Measurements from ENCODE around the gene COX6A1.

COX6A1 gene

GRCh38 chr12:120425797-120426196 lies 12.1 kb upstream of the COX6A1 start:
- Histone ChIP-seq H3K9me2 (replicated peaks; ENCODE audit: insufficient read depth, low read length) (no peaks in the 10 kb centered on the region), H4K20me1 (ENCODE audit: low read depth, low read length) (no peaks in the 10 kb centered on the region), H3K9ac (ENCODE audit: low read length) (no peak overlapping the region), H3K36me3 (ENCODE audit: low read length) (no peaks in the 10 kb centered on the region), H3K4me3 (ENCODE audit: insufficient read depth, low read length, poor library complexity, severe bottlenecking) (no peak overlapping the region), H3F3A (ENCODE audit: insufficient read depth) (no peaks in the 10 kb centered on the region; the same call in 1 of the 2 replicates), H3K4me2 (ENCODE audit: low read depth, low read length, poor library complexity, severe bottlenecking) (no peak overlapping the region), H3K27me3 (ENCODE audit: low read length) (no peaks in the 10 kb centered on the region), H3K9me3 (ENCODE audit: insufficient read depth, low read length) (no peaks in the 10 kb centered on the region), H3K27ac (ENCODE audit: low read depth, low read length) (no peak overlapping the region), H3K79me2 (ENCODE audit: insufficient read depth, low read length) (no peaks in the 10 kb centered on the region), H2AFZ (ENCODE audit: low read depth, low read length, severe bottlenecking) (no peak overlapping the region)
- no peak for TF ChIP-seq EZH2phosphoT487 (conservative IDR thresholded peaks at IDR 0.05; ENCODE audit: low read length)
- TF ChIP-seq CTCF (IDR thresholded peaks at IDR 0.05; ENCODE audit: insufficient read depth, low read length, poor library complexity, severe bottlenecking): no peak

- Histone ChIP-seq H3F3A (ENCODE audit: insufficient read depth) (no peaks in the 10 kb centered on the region; the same call in 1 of the 2 replicates), H4K20me1 (ENCODE audit: low read depth, low read length) (no peaks in the 10 kb centered on the region), H3K4me3 (ENCODE audit: insufficient read depth, low read length, poor library complexity, severe bottlenecking) (no peak overlapping the region), H3K27ac (ENCODE audit: low read depth, low read length) (no peak overlapping the region), H3K9me2 (replicated peaks; ENCODE audit: insufficient read depth, low read length) (no peaks in the 10 kb centered on the region), H3K9ac (ENCODE audit: low read length) (no peak overlapping the region), H3K79me2 (ENCODE audit: insufficient read depth, low read length) (no peaks in the 10 kb centered on the region), H2AFZ (ENCODE audit: low read depth, low read length, severe bottlenecking) (no peak overlapping the region), H3K27me3 (ENCODE audit: low read length) (no peaks in the 10 kb centered on the region), H3K9me3 (ENCODE audit: insufficient read depth, low read length) (no peaks in the 10 kb centered on the region), H3K4me2 (ENCODE audit: low read depth, low read length, poor library complexity, severe bottlenecking) (no peak overlapping the region), H3K36me3 (ENCODE audit: low read length) (no peaks in the 10 kb centered on the region)
- TF ChIP-seq EZH2phosphoT487 (conservative IDR thresholded peaks at IDR 0.05; ENCODE audit: low read length) (no peak), CTCF (IDR thresholded peaks at IDR 0.05; ENCODE audit: insufficient read depth, low read length, poor library complexity, severe bottlenecking) (no peak)
Observed at GRCh38 chr12:120428597-120429229, 9.2 kb upstream of the COX6A1 start.

GRCh38 chr12:120429368-120429767 lies 8.5 kb upstream of the COX6A1 start:
- Histone ChIP-seq H3K4me2 (ENCODE audit: low read depth, low read length, poor library complexity, severe bottlenecking) (no peak overlapping the region), H3K27me3 (ENCODE audit: low read length) (no peaks in the 10 kb centered on the region), H3K9me2 (replicated peaks; ENCODE audit: insufficient read depth, low read length) (no peaks in the 10 kb centered on the region), H3K36me3 (ENCODE audit: low read length) (no peaks in the 10 kb centered on the region), H3K27ac (ENCODE audit: low read depth, low read length) (no peak overlapping the region), H3K4me3 (ENCODE audit: insufficient read depth, low read length, poor library complexity, severe bottlenecking) (no peak overlapping the region), H3K9me3 (ENCODE audit: insufficient read depth, low read length) (no peaks in the 10 kb centered on the region), H3K9ac (ENCODE audit: low read length) (no peak overlapping the region), H2AFZ (ENCODE audit: low read depth, low read length, severe bottlenecking) (no peak overlapping the region), H3F3A (ENCODE audit: insufficient read depth) (no peaks in the 10 kb centered on the region; the same call in 1 of the 2 replicates), H4K20me1 (ENCODE audit: low read depth, low read length) (no peaks in the 10 kb centered on the region), H3K79me2 (ENCODE audit: insufficient read depth, low read length) (no peaks in the 10 kb centered on the region)
- TF ChIP-seq CTCF (IDR thresholded peaks at IDR 0.05; ENCODE audit: insufficient read depth, low read length, poor library complexity, severe bottlenecking): no peak
- no peak for TF ChIP-seq EZH2phosphoT487 (conservative IDR thresholded peaks at IDR 0.05; ENCODE audit: low read length)

Data from SU-DHL-6 (cell line).